GM23338 (cell line): ENCODE results near the gene FAM20A. TPM values are rescaled to one million over a fixed set of nuclear protein-coding genes. Genes with fewer than 3 reads are reported as not detected.

ENCODE experiments used
- ATAC-seq: fragments of 200-7000 bp; cut with Tn5 transposase; 3 replicates; pipeline ENCODE4 v1.9.1; 2020
- DNase-seq: peaks from one replicate; pipeline ENCODE4 v3.0.0-alpha.2; 2015; ENCODE audit warnings: low spot score
- H2AFZ ChIP-seq: fragments of 200-600 bp; sonication (generic); 2 replicates; pipeline ENCODE4 v1.8.0; 2016; ENCODE audit warnings: antibody characterized with exemption, mild to moderate bottlenecking, moderate library complexity
- H3F3A ChIP-seq: fragments of 200-600 bp; sonication (generic); replicated peaks from 2 replicates; pipeline ENCODE4 v1.8.0; 2017; ENCODE audit warnings: antibody characterized with exemption, mixed run types, low read depth
- H3K27ac ChIP-seq: fragments of 200-600 bp; sonication (generic); 2 replicates; pipeline ENCODE4 v1.6.1; 2016; ENCODE audit warnings: low read depth
- H3K27me3 ChIP-seq: fragments of 200-600 bp; sonication (generic); 2 replicates; pipeline ENCODE4 v1.8.0; 2016; ENCODE audit warnings: mild to moderate bottlenecking, mixed run types, moderate library complexity; ENCODE audit not compliant: insufficient read depth
- H3K36me3 ChIP-seq: fragments of 200-600 bp; sonication (generic); 2 replicates; pipeline ENCODE4 v1.8.0; 2016; ENCODE audit warnings: mild to moderate bottlenecking; ENCODE audit not compliant: insufficient read depth
- H3K4me1 ChIP-seq: fragments of 200-600 bp; sonication (generic); 2 replicates; pipeline ENCODE4 v1.8.0; 2016; ENCODE audit warnings: mild to moderate bottlenecking, moderate library complexity; ENCODE audit not compliant: insufficient read depth
- H3K4me2 ChIP-seq: fragments of 200-600 bp; sonication (generic); 2 replicates; pipeline ENCODE4 v1.7.1; 2017; ENCODE audit warnings: mixed run types
- H3K4me3 ChIP-seq: fragments of 200-600 bp; sonication (generic); 2 replicates; pipeline ENCODE4 v1.6.1; 2016; ENCODE audit warnings: mixed run types
- H3K79me2 ChIP-seq: fragments of 200-600 bp; sonication (generic); replicated peaks from 2 replicates; pipeline ENCODE4 v1.8.0; 2017; ENCODE audit warnings: mild to moderate bottlenecking; ENCODE audit not compliant: insufficient read depth
- H3K9me2 ChIP-seq: fragments of 200-600 bp; sonication (generic); 2 replicates; pipeline ENCODE4 v1.8.0; 2017; ENCODE audit not compliant: insufficient read depth
- H4K20me1 ChIP-seq: fragments of 200-600 bp; sonication (generic); replicated peaks from 2 replicates; pipeline ENCODE4 v1.8.0; 2017; ENCODE audit warnings: mild to moderate bottlenecking; ENCODE audit not compliant: insufficient read depth
- H3K27ac Mint-ChIP-seq: 2 replicates; pipeline ENCODE4 v1.8.0; 2020; ENCODE audit warnings: inconsistent platforms, mild to moderate bottlenecking, moderate library complexity, mixed read lengths
- H3K27me3 Mint-ChIP-seq: 3 replicates; pipeline ENCODE4 v1.8.0; 2022; ENCODE audit warnings: low read depth, mild to moderate bottlenecking, moderate library complexity, mixed read lengths, inconsistent platforms; ENCODE audit not compliant: insufficient read depth, poor library complexity
- H3K36me3 Mint-ChIP-seq: 3 replicates; pipeline ENCODE4 v1.8.0; 2021; ENCODE audit warnings: low read depth, mild to moderate bottlenecking, inconsistent platforms, moderate library complexity, mixed read lengths
- H3K4me1 Mint-ChIP-seq: 3 replicates; pipeline ENCODE4 v1.8.0; 2020; ENCODE audit warnings: mild to moderate bottlenecking, inconsistent platforms, mixed read lengths
- H3K4me3 Mint-ChIP-seq: 3 replicates; pipeline ENCODE4 v1.8.0; 2021; ENCODE audit warnings: moderate library complexity, mild to moderate bottlenecking, inconsistent platforms, mixed read lengths
- H3K9me3 Mint-ChIP-seq: 3 replicates; pipeline ENCODE4 v1.8.0; 2020; ENCODE audit warnings: moderate library complexity, mild to moderate bottlenecking, inconsistent platforms, mixed read lengths
- CREB1 ChIP-seq: fragments of 250-450 bp; sonication (Bioruptor Pico); IDR thresholded peaks from 2 replicates; pipeline ENCODE4 v1.5.0; 2020; ENCODE audit warnings: low read depth, mild to moderate bottlenecking, moderate library complexity
- ETS1 ChIP-seq: IDR thresholded peaks from 2 replicates; pipeline ENCODE4 v1.6.1; 2016; ENCODE audit warnings: antibody characterized with exemption
- EZH2 ChIP-seq: fragments of 200-600 bp; sonication (generic); IDR thresholded peaks from one replicate; pipeline ENCODE4 v1.8.0; 2017; ENCODE audit warnings: antibody characterized with exemption, mild to moderate bottlenecking, low read depth; ENCODE audit not compliant: unreplicated experiment
- EZH2phosphoT487 ChIP-seq: fragments of 200-600 bp; sonication (generic); IDR thresholded peaks from one replicate; pipeline ENCODE4 v1.8.1; 2018; ENCODE audit warnings: antibody characterized with exemption; ENCODE audit not compliant: unreplicated experiment
- JUNB ChIP-seq: IDR thresholded peaks from one replicate; pipeline ENCODE4 v1.6.1; 2016; ENCODE audit warnings: antibody characterized with exemption; ENCODE audit not compliant: unreplicated experiment
- NANOG ChIP-seq: IDR thresholded peaks from 2 replicates; pipeline ENCODE4 v1.6.1; 2016; ENCODE audit warnings: antibody characterized with exemption, borderline replicate concordance
- POLR2AphosphoS5 ChIP-seq: IDR thresholded peaks from 2 replicates; pipeline ENCODE4 v1.6.1; 2016; ENCODE audit warnings: antibody characterized with exemption, low read depth
- STAT1 ChIP-seq: IDR thresholded peaks from one replicate; pipeline ENCODE4 v1.6.1; 2016; ENCODE audit warnings: antibody characterized with exemption; ENCODE audit not compliant: unreplicated experiment
- ZNF114 ChIP-seq: fragments of 250-450 bp; sonication (Bioruptor Pico); IDR thresholded peaks from 2 replicates; pipeline ENCODE4 v1.5.0; 2020; ENCODE audit warnings: mild to moderate bottlenecking, moderate library complexity
- ZNF331 ChIP-seq: fragments of 250-450 bp; sonication (Bioruptor Pico); IDR thresholded peaks from 2 replicates; pipeline ENCODE4 v1.5.0; 2020; ENCODE audit warnings: low read depth, mild to moderate bottlenecking, moderate library complexity
- polyA plus RNA-seq: library from polyadenylated mRNA; unstranded; fragments of >200 nt; fragmentation: Nextera tagmentation; extraction: Ambion mirVana; gene quantifications from 2 replicates; pipeline ENCODE4 v1.2.1, GENCODE V29; 2016
- total RNA-seq: library from RNA; depleted of rRNA; stranded (reverse); fragments of >200 nt; shearing (Covaris generic); gene quantifications from 2 replicates; pipeline ENCODE4 v1.2.3, GENCODE V29; 2014
- TF ChIP-seq, protein P1 (sequence below): IDR thresholded peaks from one replicate; pipeline ENCODE4 v1.6.1; 2018; ENCODE audit warnings: antibody characterized with exemption; ENCODE audit not compliant: unreplicated experiment
- TF ChIP-seq, protein P2 (sequence below): fragments of 250-450 bp; sonication (Bioruptor Pico); IDR thresholded peaks from 2 replicates; pipeline ENCODE4 v1.5.0; 2020; ENCODE audit warnings: mild to moderate bottlenecking, moderate library complexity
- TF ChIP-seq, protein P3 (sequence below), 2 experiments: fragments of 200-600 bp in 1 of 2; sonication (generic) in 1 of 2; conservative IDR thresholded peaks; 2 replicates each; pipeline versions ENCODE4 v1.5.1 to v1.6.1; 2016 to 2017; ENCODE audit warnings: antibody characterized with exemption in 2 of 2, low read depth in 2 of 2, mild to moderate bottlenecking in 2 of 2, moderate library complexity in 1 of 2

Gene FAM20A
- total and polyA plus RNA-seq, 2 experiments from 2014 or later, result 1.3 to 1.6 TPM

DNA sequence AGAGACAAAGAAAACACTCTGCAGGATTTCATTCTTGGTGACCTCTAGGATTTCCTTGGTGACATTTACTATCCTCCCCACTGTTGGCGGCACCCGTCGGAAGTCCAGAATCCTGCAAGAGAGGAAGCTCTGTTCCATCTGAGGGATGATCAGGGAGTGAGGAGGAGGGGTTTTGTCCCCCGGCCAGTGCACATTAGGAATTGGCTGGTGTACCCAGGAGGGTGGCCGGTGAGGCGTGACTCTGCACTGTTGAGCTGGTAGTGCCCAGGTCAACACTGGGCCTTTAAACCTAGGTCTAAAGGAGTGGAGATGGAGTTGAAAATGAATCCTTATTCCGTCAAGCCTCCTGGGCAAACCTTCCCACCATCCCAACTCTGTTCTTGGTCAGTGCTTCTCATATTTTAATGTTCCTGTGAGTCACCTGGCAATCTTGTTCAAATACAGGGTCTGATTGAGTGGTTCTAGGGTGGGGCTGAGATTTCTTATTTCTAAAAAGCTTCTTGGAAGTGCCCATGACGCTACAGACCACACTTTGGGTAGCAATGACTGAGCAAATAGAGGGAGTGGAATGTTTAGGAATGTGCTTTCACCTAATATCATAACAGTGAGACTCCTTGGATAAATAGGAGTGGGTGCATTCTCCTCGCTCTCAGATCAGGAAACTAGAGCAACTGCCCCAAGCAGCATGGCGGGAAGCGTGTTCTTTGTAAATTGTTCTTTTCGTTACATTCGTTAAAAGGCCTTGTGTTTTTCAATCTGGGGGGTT is 58.3 kb downstream of the FAM20A start:
- H3K27ac ChIP-seq, result no peak overlapping the region
- H3K36me3 ChIP-seq, result no peaks in the 10 kb centered on the region
- no peak overlapping the region; the same call in 1 of the 2 replicates for H3K27ac Mint-ChIP-seq
- DNase-seq (no peak), ATAC-seq (no peak)
- no peaks in the 10 kb centered on the region for H3K9me2 ChIP-seq
- H3K4me3 ChIP-seq, result no peak overlapping the region
- TF ChIP-seq, protein P1, sequence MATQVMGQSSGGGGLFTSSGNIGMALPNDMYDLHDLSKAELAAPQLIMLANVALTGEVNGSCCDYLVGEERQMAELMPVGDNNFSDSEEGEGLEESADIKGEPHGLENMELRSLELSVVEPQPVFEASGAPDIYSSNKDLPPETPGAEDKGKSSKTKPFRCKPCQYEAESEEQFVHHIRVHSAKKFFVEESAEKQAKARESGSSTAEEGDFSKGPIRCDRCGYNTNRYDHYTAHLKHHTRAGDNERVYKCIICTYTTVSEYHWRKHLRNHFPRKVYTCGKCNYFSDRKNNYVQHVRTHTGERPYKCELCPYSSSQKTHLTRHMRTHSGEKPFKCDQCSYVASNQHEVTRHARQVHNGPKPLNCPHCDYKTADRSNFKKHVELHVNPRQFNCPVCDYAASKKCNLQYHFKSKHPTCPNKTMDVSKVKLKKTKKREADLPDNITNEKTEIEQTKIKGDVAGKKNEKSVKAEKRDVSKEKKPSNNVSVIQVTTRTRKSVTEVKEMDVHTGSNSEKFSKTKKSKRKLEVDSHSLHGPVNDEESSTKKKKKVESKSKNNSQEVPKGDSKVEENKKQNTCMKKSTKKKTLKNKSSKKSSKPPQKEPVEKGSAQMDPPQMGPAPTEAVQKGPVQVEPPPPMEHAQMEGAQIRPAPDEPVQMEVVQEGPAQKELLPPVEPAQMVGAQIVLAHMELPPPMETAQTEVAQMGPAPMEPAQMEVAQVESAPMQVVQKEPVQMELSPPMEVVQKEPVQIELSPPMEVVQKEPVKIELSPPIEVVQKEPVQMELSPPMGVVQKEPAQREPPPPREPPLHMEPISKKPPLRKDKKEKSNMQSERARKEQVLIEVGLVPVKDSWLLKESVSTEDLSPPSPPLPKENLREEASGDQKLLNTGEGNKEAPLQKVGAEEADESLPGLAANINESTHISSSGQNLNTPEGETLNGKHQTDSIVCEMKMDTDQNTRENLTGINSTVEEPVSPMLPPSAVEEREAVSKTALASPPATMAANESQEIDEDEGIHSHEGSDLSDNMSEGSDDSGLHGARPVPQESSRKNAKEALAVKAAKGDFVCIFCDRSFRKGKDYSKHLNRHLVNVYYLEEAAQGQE, result no peak
- TF ChIP-seq ZNF114 (CRISPR knock-in tag) (no peak), POLR2AphosphoS5 (no peak), ETS1 (no peak), NANOG (no peak), EZH2 (no peak), EZH2phosphoT487 (no peak), JUNB (no peak), ZNF331 (CRISPR knock-in tag) (no peak), CREB1 (CRISPR knock-in tag) (no peak), STAT1 (no peak)
- TF ChIP-seq, protein P2, sequence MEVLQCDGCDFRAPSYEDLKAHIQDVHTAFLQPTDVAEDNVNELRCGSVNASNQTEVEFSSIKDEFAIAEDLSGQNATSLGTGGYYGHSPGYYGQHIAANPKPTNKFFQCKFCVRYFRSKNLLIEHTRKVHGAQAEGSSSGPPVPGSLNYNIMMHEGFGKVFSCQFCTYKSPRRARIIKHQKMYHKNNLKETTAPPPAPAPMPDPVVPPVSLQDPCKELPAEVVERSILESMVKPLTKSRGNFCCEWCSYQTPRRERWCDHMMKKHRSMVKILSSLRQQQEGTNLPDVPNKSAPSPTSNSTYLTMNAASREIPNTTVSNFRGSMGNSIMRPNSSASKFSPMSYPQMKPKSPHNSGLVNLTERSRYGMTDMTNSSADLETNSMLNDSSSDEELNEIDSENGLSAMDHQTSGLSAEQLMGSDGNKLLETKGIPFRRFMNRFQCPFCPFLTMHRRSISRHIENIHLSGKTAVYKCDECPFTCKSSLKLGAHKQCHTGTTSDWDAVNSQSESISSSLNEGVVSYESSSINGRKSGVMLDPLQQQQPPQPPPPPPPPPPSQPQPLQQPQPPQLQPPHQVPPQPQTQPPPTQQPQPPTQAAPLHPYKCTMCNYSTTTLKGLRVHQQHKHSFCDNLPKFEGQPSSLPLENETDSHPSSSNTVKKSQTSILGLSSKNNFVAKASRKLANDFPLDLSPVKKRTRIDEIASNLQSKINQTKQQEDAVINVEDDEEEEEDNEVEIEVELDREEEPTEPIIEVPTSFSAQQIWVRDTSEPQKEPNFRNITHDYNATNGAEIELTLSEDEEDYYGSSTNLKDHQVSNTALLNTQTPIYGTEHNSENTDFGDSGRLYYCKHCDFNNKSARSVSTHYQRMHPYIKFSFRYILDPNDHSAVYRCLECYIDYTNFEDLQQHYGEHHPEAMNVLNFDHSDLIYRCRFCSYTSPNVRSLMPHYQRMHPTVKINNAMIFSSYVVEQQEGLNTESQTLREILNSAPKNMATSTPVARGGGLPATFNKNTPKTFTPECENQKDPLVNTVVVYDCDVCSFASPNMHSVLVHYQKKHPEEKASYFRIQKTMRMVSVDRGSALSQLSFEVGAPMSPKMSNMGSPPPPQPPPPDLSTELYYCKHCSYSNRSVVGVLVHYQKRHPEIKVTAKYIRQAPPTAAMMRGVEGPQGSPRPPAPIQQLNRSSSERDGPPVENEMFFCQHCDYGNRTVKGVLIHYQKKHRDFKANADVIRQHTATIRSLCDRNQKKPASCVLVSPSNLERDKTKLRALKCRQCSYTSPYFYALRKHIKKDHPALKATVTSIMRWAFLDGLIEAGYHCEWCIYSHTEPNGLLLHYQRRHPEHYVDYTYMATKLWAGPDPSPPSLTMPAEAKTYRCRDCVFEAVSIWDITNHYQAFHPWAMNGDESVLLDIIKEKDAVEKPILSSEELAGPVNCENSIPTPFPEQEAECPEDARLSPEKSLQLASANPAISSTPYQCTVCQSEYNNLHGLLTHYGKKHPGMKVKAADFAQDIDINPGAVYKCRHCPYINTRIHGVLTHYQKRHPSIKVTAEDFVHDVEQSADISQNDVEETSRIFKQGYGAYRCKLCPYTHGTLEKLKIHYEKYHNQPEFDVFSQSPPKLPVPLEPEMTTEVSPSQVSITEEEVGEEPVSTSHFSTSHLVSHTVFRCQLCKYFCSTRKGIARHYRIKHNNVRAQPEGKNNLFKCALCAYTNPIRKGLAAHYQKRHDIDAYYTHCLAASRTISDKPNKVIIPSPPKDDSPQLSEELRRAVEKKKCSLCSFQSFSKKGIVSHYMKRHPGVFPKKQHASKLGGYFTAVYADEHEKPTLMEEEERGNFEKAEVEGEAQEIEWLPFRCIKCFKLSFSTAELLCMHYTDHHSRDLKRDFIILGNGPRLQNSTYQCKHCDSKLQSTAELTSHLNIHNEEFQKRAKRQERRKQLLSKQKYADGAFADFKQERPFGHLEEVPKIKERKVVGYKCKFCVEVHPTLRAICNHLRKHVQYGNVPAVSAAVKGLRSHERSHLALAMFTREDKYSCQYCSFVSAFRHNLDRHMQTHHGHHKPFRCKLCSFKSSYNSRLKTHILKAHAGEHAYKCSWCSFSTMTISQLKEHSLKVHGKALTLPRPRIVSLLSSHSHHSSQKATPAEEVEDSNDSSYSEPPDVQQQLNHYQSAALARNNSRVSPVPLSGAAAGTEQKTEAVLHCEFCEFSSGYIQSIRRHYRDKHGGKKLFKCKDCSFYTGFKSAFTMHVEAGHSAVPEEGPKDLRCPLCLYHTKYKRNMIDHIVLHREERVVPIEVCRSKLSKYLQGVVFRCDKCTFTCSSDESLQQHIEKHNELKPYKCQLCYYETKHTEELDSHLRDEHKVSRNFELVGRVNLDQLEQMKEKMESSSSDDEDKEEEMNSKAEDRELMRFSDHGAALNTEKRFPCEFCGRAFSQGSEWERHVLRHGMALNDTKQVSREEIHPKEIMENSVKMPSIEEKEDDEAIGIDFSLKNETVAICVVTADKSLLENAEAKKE (CRISPR knock-in tag), result no peak
- TF ChIP-seq, protein P3, sequence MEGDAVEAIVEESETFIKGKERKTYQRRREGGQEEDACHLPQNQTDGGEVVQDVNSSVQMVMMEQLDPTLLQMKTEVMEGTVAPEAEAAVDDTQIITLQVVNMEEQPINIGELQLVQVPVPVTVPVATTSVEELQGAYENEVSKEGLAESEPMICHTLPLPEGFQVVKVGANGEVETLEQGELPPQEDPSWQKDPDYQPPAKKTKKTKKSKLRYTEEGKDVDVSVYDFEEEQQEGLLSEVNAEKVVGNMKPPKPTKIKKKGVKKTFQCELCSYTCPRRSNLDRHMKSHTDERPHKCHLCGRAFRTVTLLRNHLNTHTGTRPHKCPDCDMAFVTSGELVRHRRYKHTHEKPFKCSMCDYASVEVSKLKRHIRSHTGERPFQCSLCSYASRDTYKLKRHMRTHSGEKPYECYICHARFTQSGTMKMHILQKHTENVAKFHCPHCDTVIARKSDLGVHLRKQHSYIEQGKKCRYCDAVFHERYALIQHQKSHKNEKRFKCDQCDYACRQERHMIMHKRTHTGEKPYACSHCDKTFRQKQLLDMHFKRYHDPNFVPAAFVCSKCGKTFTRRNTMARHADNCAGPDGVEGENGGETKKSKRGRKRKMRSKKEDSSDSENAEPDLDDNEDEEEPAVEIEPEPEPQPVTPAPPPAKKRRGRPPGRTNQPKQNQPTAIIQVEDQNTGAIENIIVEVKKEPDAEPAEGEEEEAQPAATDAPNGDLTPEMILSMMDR (conservative IDR thresholded peaks at IDR 0.05; ENCODE audit: low read depth in 2 of 2), result no peak
- H3F3A ChIP-seq, result no peaks in the 10 kb centered on the region
- no peak overlapping the region for H3K4me2 ChIP-seq
- H3K4me3 Mint-ChIP-seq, result no peak overlapping the region
- H3K9me3 Mint-ChIP-seq, result no peaks in the 10 kb centered on the region; the same call in 2 of the 3 replicates
- H3K36me3 Mint-ChIP-seq, result peaks cover 26% of the 10 kb centered on the region
- H3K27me3 ChIP-seq, result no peaks in the 10 kb centered on the region
- H3K27me3 Mint-ChIP-seq, result peaks cover 3% of the 10 kb centered on the region
- H4K20me1 ChIP-seq, result peaks cover 5% of the 10 kb centered on the region; the same call in 1 of the 2 replicates
- no peaks in the 10 kb centered on the region for H3K4me1 Mint-ChIP-seq
- no peak overlapping the region for H2AFZ ChIP-seq
- no peaks in the 10 kb centered on the region for H3K79me2 ChIP-seq
- no peaks in the 10 kb centered on the region for H3K4me1 ChIP-seq
